HG03457 (cell line): ENCODE data around the gene UBR4.

Experiments used
- ATAC-seq: cut with Tn5 transposase; IDR thresholded peaks from one replicate; pipeline ENCODE4 v1.9.1; 2021; ENCODE audit warnings: moderate number of reproducible peaks; ENCODE audit not compliant: unreplicated experiment

Gene UBR4

GRCh38 chr1:19096990-19097389 lies 113.1 kb downstream of the UBR4 start:
- no peak for ATAC-seq

GRCh38 chr1:19096036-19096833 lies 113.8 kb downstream of the UBR4 start:
- ATAC-seq: no peak

GRCh38 chr1:19091196-19091953 lies 118.7 kb downstream of the UBR4 start:
- ATAC-seq: no peak

- ATAC-seq: no peak
Measured at GRCh38 chr1:19089524-19089923, 120.5 kb downstream of the UBR4 start.

- ATAC-seq: no peak
Measured at GRCh38 chr1:19088717-19089442, 121.2 kb downstream of the UBR4 start.

GRCh38 chr1:19087737-19088594 lies 122.1 kb downstream of the UBR4 start:
- no peak for ATAC-seq

GRCh38 chr1:19087017-19087736 lies 122.9 kb downstream of the UBR4 start:
- no peak for ATAC-seq

- no peak for ATAC-seq
Measured at GRCh38 chr1:19086176-19086875, 123.7 kb downstream of the UBR4 start.

GRCh38 chr1:19084206-19084738 lies 125.8 kb downstream of the UBR4 start:
- no peak for ATAC-seq

- ATAC-seq: no peak
Measured at GRCh38 chr1:19083081-19083480, 127.0 kb downstream of the UBR4 start.

- ATAC-seq: no peak
Measured at GRCh38 chr1:19081218-19081893, 128.7 kb downstream of the UBR4 start.

GRCh38 chr1:19080721-19081120 lies 129.3 kb downstream of the UBR4 start:
- no peak for ATAC-seq

- no peak for ATAC-seq
Measured at GRCh38 chr1:19079541-19080472, 130.3 kb downstream of the UBR4 start.

- ATAC-seq: no peak
Measured at GRCh38 chr1:19078536-19078935, 131.5 kb downstream of the UBR4 start.

GRCh38 chr1:19076841-19077616 lies 133.0 kb downstream of the UBR4 start:
- ATAC-seq: no peak

- ATAC-seq: no peak
Measured at GRCh38 chr1:19074902-19075721, 135.0 kb downstream of the UBR4 start.
